Measurements from ENCODE around the gene MFSD6.
"Not testable (repeated sequence)": the region's sequence is repeated elsewhere in the genome, so short reads cannot be mapped to it uniquely, and the experiment has no call there.

MFSD6 gene

GRCh38 chr2:190466819-190467446, 58.8 kb downstream of the MFSD6 start:
- no peak for DNase-seq (ENCODE audit: low spot score)

- no peak for DNase-seq (ENCODE audit: low spot score)
These were observed 59.5 kb downstream of the MFSD6 start for GRCh38 chr2:190467575-190468083.

DNA sequence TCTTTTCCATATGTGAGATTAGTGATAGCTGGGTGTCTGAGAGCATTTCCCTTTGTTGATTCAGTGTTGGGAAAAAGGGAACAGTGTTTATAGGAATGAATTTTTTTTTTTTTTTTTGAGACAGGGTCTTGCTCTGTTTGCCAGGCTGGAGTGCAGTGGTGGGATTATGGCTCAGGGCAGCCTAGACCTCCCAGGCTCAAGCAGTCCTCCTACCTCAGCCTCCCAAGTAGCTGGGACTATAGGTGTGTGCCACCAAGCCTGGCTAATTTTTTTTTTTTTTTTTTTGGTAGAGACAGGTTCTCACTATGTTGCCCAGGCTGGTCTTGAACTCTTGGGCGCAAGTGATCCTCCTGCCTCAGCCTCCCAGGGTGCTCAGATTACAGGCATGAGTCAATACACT, 60.2 kb downstream of the MFSD6 start:
- not testable (repeated sequence) for DNase-seq (ENCODE audit: low spot score)

DNA sequence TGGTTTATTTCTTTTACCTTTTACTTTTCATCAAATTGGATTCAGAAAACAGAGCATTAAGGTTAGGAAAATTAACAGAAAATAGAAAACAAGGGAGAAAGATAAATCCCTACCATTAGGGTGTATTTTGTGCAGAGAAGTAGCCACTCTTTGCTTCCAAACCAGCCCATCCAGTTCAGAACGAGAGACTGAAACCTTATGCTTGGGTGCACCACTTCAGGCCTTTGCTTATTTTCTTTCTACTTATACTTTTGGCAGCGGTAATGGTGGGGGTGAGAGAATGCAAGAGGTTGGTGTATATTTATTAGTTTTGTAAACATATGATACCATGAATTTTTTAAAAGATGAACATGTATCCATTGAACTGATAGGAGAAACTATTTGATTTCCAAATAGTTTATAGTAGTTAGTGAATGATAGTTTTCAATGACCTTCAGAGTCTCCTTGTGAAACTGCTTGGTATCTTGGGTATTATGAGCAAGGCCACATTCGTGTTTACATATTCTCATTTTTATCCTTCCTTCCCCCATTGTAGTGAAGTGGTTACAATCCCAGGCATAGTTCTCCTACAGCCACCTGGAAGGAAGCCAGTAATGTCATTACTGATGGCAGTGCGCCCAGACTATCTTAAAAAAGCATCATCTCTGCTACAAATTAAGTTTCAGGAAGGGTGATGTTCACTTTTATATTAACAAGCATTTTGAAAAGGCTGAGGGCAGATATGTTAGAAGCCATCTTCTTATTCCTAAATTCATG, 60.8 kb downstream of the MFSD6 start:
- DNase-seq (ENCODE audit: low spot score): no peak

DNA sequence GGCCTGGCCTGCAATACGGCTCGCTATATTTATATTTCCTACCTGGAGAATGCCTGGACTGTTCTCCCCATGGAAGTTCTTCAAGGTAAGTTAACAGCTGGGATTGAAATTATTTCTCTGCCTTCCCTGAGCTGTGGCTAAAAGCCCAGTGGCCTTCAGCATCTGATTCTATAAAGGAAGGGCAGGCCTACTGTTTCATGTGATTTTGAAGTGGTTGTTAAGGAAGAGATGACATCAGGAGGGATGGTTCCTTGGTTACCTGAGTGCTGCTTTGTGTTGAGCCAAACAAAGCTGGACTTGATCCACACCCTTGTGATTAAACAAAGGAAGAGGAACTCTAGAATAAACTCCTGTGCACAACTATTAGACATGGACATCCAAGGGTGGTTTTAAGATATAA, 61.6 kb downstream of the MFSD6 start:
- DNase-seq (ENCODE audit: low spot score): no peak

DNA sequence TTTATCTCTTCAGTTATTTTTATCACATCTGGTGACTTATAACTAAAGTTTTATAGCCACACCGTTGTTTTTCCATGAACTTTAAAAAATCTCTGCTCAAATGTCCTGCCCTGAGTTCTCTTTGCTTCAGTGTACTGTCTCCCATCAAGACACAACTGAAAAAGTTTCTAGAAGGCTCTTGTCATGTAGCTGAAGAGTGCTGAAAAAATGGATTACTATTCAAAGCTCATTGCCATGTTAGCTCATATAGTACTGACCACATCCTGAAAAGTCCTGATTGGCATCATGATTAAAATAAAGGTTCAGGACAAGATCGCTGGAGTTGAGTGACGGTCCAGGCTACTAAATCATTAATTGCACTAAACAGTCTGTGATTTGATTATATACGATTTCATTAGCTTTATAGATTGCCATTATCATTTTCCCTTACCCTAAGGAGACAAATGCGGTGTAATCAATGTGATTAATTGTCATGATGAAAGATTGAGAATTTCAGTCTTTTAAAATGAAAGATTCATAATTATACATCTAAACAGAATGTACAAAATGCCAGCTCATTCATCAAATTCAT, 62.2 kb downstream of the MFSD6 start:
- DNase-seq (ENCODE audit: low spot score): no peak

GRCh38 chr2:190477661-190478454, 69.7 kb downstream of the MFSD6 start:
- no peak for DNase-seq (ENCODE audit: low spot score)

- DNase-seq (ENCODE audit: low spot score): no peak
These were observed 70.5 kb downstream of the MFSD6 start for GRCh38 chr2:190478572-190479195.

DNA sequence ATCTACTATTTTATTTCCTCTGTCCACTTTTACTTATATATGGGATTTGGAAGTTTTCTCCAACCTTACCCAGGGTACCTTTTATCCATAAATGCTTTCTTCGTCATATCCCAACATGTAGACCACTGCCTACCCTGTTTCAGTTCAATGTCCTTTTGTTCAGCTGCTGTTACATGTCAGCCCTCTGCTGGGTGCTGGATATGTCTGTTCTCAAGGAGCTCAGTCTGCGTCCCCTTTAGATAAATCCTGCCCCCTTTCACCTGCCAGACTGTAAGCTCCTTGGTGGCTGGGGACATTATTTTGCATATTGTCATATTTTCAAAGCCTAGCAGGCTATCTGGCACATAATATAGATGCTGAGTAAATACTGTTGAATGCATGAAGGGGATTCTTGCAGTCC, 73.2 kb downstream of the MFSD6 start:
- no peak for DNase-seq (ENCODE audit: low spot score)

DNA sequence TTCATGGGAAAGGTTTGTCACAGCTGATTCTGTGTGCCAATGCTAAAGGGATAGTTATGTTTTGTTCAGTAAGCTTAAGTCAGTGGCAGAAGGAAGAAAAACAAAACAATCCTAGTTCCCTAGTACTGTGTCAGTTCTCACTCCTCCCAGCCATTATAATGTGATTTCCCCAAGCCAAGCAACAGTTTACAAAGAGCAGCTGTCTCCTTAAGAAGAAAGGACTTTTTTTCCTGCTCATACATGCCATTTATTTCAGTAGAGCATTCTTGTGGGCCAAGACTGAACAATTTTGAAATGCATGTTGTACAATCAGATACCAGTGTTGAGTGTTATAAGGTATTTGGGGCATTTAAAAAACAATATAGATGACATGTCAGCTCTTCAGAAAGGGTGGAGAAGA, 74.3 kb downstream of the MFSD6 start:
- no peak for DNase-seq (ENCODE audit: low spot score)

DNA sequence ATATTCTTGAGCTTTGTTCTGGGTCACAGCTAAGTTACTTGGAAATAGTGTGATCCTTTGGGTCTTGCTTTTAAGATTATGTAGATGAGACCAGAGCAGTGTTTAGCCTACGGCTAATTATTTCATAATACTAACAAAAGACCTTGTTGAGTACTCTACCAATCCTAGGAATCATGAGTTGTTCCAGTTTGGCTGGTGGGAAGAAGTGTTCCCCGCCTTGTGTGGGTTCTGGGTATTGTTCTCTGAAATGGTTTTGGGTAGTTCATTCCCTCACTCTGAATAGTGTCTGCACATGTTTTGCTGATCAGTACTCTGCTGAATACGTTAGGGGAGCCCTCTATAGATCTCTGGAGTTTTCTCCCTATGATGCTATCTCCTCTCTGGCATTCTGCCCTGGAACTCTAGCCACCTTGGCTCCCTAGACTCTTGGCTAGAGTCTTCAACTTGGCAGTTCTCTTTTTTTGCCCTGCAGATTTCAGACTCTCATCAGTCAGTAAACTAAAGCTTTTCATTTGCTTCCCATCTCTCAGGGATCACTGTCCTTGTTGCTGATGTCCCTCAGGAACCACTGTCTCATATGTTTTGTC, 78.0 kb downstream of the MFSD6 start:
- DNase-seq (ENCODE audit: low spot score): no peak

- DNase-seq (ENCODE audit: low spot score): no peak
These were observed 80.5 kb downstream of the MFSD6 start for GRCh38 chr2:190488516-190489233.

DNA sequence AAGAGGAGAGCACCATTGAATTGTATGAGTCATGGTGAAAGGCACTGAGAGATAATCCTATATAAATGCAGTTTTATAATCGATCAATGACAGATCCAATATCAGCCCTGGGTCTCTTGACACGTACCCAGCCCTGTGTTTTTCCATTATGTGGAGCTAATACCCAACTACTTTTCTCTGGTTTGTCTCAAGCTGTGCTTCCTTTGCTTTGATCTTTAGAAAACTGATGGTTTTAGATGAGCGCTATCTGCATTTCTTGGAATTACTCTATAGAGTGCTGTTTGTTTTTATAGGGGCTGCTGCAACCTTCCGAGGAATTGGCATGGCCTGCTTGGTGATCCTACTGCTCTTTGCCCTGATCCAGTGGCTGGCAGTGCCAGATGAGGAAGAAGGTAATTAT, 81.3 kb downstream of the MFSD6 start:
- no peak for DNase-seq (ENCODE audit: low spot score)

DNA sequence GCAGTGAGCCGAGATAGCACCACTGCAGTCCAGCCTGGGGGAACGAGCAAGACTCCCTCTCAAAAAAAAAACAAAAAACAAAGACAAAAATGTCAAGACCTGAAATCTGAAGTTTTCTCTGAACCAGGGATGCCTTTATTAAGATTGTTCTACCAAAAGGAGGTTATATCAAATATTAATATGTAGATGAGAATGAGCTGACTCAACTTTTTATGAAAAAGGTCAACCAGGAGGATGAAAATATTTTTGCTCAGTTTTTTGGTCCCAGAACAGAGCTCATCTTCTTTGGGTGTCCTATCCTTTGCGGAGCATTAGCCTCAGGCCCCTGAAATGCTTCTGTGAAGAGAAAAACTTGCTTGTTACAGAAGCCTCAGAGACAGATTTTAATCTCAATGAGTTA, 82.3 kb downstream of the MFSD6 start:
- no peak for DNase-seq (ENCODE audit: low spot score)

- no peak for DNase-seq (ENCODE audit: low spot score)
These were observed 84.9 kb downstream of the MFSD6 start for GRCh38 chr2:190493095-190493494.

DNA sequence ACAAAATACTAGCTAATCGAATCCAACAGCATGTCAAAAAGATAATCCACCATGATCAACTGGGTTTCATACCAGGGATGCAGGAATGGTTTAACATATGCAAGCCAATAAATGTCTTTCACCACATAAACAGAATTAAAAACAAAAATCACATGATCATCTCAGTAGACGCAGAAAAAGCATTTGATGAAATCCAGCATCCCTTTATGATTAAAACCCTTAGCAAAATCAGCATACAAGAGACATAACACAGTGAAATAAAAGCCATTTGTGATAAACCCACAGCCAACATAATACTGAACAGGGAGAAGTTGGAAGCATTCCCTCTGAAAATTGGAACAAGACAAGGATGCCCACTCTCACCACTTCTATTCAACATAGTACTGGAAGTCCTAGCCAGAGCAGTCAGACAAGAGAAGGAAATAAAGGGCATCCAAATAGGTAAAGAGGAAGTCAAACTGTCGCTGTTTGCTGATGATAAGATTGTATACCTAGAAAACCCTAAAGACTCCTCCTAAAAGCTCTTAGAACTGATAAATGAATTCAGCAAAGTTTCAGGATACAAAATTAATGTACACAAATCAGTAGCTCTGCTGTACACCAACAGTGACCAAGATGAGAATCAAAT, 86.6 kb downstream of the MFSD6 start:
- DNase-seq (ENCODE audit: low spot score): not testable (repeated sequence)

DNA sequence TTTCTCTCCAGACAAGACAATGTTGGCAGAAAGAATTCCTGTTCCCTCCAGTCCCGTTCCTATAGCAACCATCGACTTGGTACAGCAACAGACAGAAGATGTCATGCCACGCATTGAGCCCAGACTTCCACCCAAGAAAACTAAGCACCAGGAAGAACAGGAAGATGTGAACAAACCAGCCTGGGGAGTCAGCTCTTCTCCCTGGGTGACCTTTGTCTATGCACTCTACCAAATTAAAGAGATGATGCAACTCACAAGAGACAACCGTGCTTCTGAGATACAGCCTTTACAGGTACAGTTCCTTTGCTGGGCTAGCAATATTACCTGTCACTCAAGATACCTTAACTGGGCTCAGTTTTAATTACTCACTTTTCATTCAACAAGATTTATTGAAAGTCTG, 89.3 kb downstream of the MFSD6 start:
- DNase-seq (ENCODE audit: low spot score): no peak

GRCh38 chr2:190499273-190499672, 91.1 kb downstream of the MFSD6 start:
- no peak for DNase-seq (ENCODE audit: low spot score)

DNA sequence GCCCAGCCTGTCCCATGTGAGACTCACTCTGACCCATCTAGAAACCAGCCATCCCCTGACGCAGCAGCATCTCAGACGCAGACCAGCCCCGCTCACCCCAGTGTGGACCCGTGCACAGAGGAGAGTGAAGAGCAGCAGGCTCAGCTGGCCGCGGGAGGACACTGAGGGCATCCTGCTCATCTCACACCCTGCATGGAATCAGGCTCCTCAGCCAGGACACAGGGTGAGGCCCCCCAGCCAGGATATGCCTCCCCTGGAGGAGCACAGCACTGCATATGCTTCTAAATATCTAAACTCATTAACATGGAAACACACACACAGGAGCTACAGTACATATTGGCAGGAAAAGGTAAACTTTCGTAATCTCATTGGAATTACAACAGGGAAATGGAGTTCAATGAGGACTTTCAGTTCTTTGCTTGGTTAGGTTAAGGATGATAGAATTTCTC, 91.9 kb downstream of the MFSD6 start:
- DNase-seq (ENCODE audit: low spot score): no peak

- no peak for DNase-seq (ENCODE audit: low spot score)
These were observed 93.1 kb downstream of the MFSD6 start for GRCh38 chr2:190501231-190501630.
